ENCODE results near the gene NDUFAF4. TPM values are rescaled to one million over a fixed set of nuclear protein-coding genes. Genes with fewer than 3 reads are reported as not detected.
A peak's percentile ranks its signal among the peaks of the same experiment; 100 is the strongest.

The NDUFAF4 gene
- total and polyA plus RNA-seq, 2 of the 13 experiments (the other 11 are each of a cell fraction or from before 2014, with no cell fraction given) = 41.3 to 59.7 TPM

DNA sequence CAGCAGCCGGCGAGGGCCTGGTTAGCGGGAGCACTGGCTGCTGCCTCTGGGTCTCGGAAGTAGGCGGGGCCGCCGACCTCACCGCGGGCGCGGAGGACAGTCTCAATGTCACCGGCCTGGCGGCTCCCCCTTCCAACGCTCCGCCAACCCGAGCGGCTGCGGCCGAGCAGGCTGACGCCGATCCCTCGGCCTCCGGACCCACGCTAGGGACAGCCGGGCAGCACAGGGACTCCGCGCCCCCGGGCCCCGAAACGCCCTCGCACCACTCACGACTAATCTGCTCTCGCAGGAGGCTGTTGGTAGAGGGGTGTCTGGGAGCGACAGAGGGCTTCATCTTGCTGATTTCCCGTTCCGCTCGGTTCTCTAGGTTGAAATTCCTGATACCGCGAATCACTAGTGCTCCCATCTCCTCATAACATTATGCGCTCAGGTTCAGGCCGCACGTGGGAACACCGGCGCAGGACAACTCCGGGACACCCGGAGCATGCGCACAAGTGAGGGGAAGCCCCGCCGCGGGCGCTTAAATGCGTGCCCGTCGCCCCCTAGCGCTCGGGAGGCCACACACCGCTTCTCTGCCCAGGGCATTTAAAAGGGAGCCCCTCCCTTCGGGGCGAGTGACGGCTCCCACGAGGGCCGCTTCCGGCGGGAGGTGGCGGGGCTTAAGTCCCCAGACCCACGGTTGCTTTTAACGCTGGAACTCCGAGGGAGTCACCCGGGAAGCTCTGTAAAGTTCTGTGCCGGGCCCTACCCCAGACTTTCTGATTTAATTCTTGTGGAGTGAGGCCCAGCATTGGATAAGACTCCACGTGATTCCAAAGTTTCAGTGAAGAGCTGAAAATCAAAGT lies at the start of gene NDUFAF4 (continued):
- TF ChIP-seq, protein P1, sequence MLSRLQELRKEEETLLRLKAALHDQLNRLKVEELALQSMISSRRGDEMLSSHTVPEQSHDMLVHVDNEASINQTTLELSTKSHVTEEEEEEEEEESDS (CRISPR knock-in tag; IDR thresholded peaks at IDR 0.05; ENCODE audit: borderline replicate concordance) = 0 out of 2 replicates have a peak, but pooled peaks have one; percentile 2
- TF ChIP-seq HOXD1 (CRISPR knock-in tag; IDR thresholded peaks at IDR 0.05) (no peak; the same call in 1 of the 2 replicates), NR2F6 (IDR thresholded peaks at IDR 0.05) (no peak), NR2F6 (CRISPR knock-in tag; IDR thresholded peaks at IDR 0.05) (no peak), ZNF790 (CRISPR knock-in tag; IDR thresholded peaks at IDR 0.05; ENCODE audit: borderline replicate concordance) (peak; percentile 85; the same call in 1 of the 2 replicates), SALL2 (CRISPR knock-in tag; IDR thresholded peaks at IDR 0.05) (no peak), TBL1XR1 (IDR thresholded peaks at IDR 0.05; ENCODE audit: borderline replicate concordance, low read length, partially characterized antibody) (no peak), HNRNPH1 (optimal IDR thresholded peaks at IDR 0.05; ENCODE audit: low read depth, low read length) (no peak), KLF11 (CRISPR knock-in tag; IDR thresholded peaks at IDR 0.05) (0 out of 2 replicates have a peak, but pooled peaks have one; percentile 24), STAT5B (CRISPR knock-in tag; IDR thresholded peaks at IDR 0.05) (no peak), BRCA1 (CRISPR knock-in tag; IDR thresholded peaks at IDR 0.05) (no peak), ZNF33B (CRISPR knock-in tag; IDR thresholded peaks at IDR 0.05) (peak; percentile 30; the same call in 1 of the 2 replicates), ZNF556 (CRISPR knock-in tag; IDR thresholded peaks at IDR 0.05; ENCODE audit: borderline replicate concordance) (0 out of 2 replicates have a peak, but pooled peaks have one; percentile 23), KDM4B (CRISPR knock-in tag; IDR thresholded peaks at IDR 0.05) (peak; percentile 34; the same call in 1 of the 2 replicates), ZNF678 (CRISPR knock-in tag; IDR thresholded peaks at IDR 0.05) (no peak), DNMT1 (CRISPR knock-in tag; IDR thresholded peaks at IDR 0.05) (peak; percentile 28; the same call in 1 of the 2 replicates), JARID2 (CRISPR knock-in tag; IDR thresholded peaks at IDR 0.05; ENCODE audit: insufficient replicate concordance) (no peak), MXI1 (IDR thresholded peaks at IDR 0.05; ENCODE audit: borderline replicate concordance, low read depth, low read length) (peak; percentile 90; the same call in 2 of the 3 replicates), NFKB2 (CRISPR knock-in tag; IDR thresholded peaks at IDR 0.05; ENCODE audit: borderline replicate concordance) (no peak; the same call in 1 of the 2 replicates), ZNF607 (CRISPR knock-in tag; IDR thresholded peaks at IDR 0.05; ENCODE audit: borderline replicate concordance) (peak; percentile 59; the same call in 1 of the 2 replicates), ZNF546 (CRISPR knock-in tag; conservative IDR thresholded peaks at IDR 0.05) (no peak), ZNF263 (CRISPR knock-in tag; IDR thresholded peaks at IDR 0.05) (peak; percentile 97), RNF2 (conservative IDR thresholded peaks at IDR 0.05; ENCODE audit: low read depth) (peak; percentile 86; the same call in 1 of the 2 replicates), ZNF317 (CRISPR knock-in tag; IDR thresholded peaks at IDR 0.05) (0 out of 2 replicates have a peak, but pooled peaks have one; percentile 37), MBNL3 (CRISPR knock-in tag; conservative IDR thresholded peaks at IDR 0.05) (no peak)
- TF ChIP-seq, protein P2, sequence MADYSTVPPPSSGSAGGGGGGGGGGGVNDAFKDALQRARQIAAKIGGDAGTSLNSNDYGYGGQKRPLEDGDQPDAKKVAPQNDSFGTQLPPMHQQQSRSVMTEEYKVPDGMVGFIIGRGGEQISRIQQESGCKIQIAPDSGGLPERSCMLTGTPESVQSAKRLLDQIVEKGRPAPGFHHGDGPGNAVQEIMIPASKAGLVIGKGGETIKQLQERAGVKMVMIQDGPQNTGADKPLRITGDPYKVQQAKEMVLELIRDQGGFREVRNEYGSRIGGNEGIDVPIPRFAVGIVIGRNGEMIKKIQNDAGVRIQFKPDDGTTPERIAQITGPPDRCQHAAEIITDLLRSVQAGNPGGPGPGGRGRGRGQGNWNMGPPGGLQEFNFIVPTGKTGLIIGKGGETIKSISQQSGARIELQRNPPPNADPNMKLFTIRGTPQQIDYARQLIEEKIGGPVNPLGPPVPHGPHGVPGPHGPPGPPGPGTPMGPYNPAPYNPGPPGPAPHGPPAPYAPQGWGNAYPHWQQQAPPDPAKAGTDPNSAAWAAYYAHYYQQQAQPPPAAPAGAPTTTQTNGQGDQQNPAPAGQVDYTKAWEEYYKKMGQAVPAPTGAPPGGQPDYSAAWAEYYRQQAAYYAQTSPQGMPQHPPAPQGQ (CRISPR knock-in tag; IDR thresholded peaks at IDR 0.05; ENCODE audit: borderline replicate concordance) = no peak
- TF ChIP-seq, protein P3, sequence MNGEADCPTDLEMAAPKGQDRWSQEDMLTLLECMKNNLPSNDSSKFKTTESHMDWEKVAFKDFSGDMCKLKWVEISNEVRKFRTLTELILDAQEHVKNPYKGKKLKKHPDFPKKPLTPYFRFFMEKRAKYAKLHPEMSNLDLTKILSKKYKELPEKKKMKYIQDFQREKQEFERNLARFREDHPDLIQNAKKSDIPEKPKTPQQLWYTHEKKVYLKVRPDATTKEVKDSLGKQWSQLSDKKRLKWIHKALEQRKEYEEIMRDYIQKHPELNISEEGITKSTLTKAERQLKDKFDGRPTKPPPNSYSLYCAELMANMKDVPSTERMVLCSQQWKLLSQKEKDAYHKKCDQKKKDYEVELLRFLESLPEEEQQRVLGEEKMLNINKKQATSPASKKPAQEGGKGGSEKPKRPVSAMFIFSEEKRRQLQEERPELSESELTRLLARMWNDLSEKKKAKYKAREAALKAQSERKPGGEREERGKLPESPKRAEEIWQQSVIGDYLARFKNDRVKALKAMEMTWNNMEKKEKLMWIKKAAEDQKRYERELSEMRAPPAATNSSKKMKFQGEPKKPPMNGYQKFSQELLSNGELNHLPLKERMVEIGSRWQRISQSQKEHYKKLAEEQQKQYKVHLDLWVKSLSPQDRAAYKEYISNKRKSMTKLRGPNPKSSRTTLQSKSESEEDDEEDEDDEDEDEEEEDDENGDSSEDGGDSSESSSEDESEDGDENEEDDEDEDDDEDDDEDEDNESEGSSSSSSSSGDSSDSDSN (CRISPR knock-in tag; IDR thresholded peaks at IDR 0.05) = peak; percentile 91

Data from HepG2 (cell line).